GM10248 (cell line): Measurements from ENCODE around the gene C1QL4.

ENCODE experiments used
- CTCF ChIA-PET: fragments of 300-600 bp; sonication (Branson Sonifier 250); formaldehyde crosslinking; extraction: SDS; loops from one replicate; lab custom pipeline; 2021; ENCODE audit warnings: antibody characterized with exemption; lab: Yijun Ruan, JAX
- POLR2A ChIA-PET: fragments of 350-650 bp; sonication (Branson Sonifier 250); formaldehyde crosslinking; extraction: SDS; loops from one replicate; lab custom pipeline; 2020; ENCODE audit warnings: antibody characterized with exemption; lab: Yijun Ruan, JAX
- DNase-seq: peaks from one replicate; pipeline ENCODE4 v3.0.0; 2012; ENCODE audit errors: extremely low spot score
- CTCF ChIP-seq: IDR thresholded peaks from 2 replicates; pipeline ENCODE4 v1.5.1; 2012; ENCODE audit warnings: mild to moderate bottlenecking, low read depth; ENCODE audit errors: extremely low read depth, missing control alignments, control extremely low read depth

Gene C1QL4

GRCh38 chr12:49294086-49294803, 42.7 kb downstream of the C1QL4 start:
- DNase-seq: no peak
- no peak for TF ChIP-seq CTCF
- ChIA-PET POLR2A (interaction anchor here (2.5 kb wide), 1 partner anchor 29 kb away, joined by 12 read pairs; the partner anchor contains the start of gene TUBA1C), CTCF (interaction anchor here (0.9 to 15.7 kb wide), 9 partner anchors 11 to 286 kb away, joined by 3 to 239 read pairs (median 35); partner anchors contain the start of genes C1QL4 and DNAJC22)

- ChIA-PET CTCF (interaction anchor here (1.4 to 15.7 kb wide), 7 partner anchors 12 to 65 kb away, joined by 4 to 239 read pairs (median 57); partner anchors contain the start of genes C1QL4 and DNAJC22), POLR2A (interaction anchor here (2.5 kb wide), 1 partner anchor 28 kb away, joined by 12 read pairs; the partner anchor contains the start of gene TUBA1C)
- DNase-seq: no peak
These were observed 43.7 kb downstream of the C1QL4 start for GRCh38 chr12:49293056-49293956.

GRCh38 chr12:49292729-49293055, 44.3 kb downstream of the C1QL4 start:
- POLR2A ChIA-PET: interaction anchor here (2.5 kb wide), 1 partner anchor 27 kb away, joined by 12 read pairs; the partner anchor contains the start of gene TUBA1C
- no peak for DNase-seq
- TF ChIP-seq CTCF: no peak
- CTCF ChIA-PET: interaction anchor here (1.4 to 15.7 kb wide), 6 partner anchors 20 to 66 kb away, joined by 4 to 239 read pairs (median 60); partner anchors contain the start of genes C1QL4 and DNAJC22

More at GRCh38 chr12:49293056-49293956, 43.7 kb downstream of the C1QL4 start:
- no peak for TF ChIP-seq CTCF

- POLR2A ChIA-PET: interaction anchor here (0.7 kb wide), 1 partner anchor 24 kb away, joined by 6 read pairs; no protein-coding TSS in a partner anchor
- no peak for DNase-seq
- CTCF ChIA-PET: interaction anchor here (0.7 to 15.7 kb wide), 42 partner anchors 8 to 359 kb away, joined by 3 to 239 read pairs (median 5); partner anchors contain the start of genes C1QL4, DHH, DNAJC22 and KCNH3
- TF ChIP-seq CTCF: no peak
These were observed 47.9 kb downstream of the C1QL4 start for GRCh38 chr12:49288922-49289555.

GRCh38 chr12:49288412-49288853, 48.6 kb downstream of the C1QL4 start:
- ChIA-PET CTCF (interaction anchor here (0.7 to 15.7 kb wide), 41 partner anchors 9 to 360 kb away, joined by 3 to 239 read pairs (median 5); partner anchors contain the start of genes C1QL4, DHH, DNAJC22 and KCNH3), POLR2A (interaction anchor here (0.6 to 0.7 kb wide), 2 partner anchors 23 to 216 kb away, joined by 6 to 11 read pairs; no protein-coding TSS in a partner anchor)
- TF ChIP-seq CTCF: peak; percentile 82
- peak; percentile 81 for DNase-seq
